KG1 (cell line): Measurements from ENCODE around the gene SERPINB7.

ENCODE experiments used
- DNase-seq: peaks from one replicate; lab custom pipeline; 2025; lab: John Stamatoyannopoulos, UW

Gene SERPINB7

GRCh38 chr18:63787673-63788072 lies 12.5 kb downstream of the SERPINB7 start:
- no peak for DNase-seq

GRCh38 chr18:63788447-63789096 lies 13.4 kb downstream of the SERPINB7 start:
- peak; percentile 37 for DNase-seq

- DNase-seq, result no peak
Measured at GRCh38 chr18:63789327-63789726, 14.1 kb downstream of the SERPINB7 start.

GRCh38 chr18:63795606-63796005 lies 20.4 kb downstream of the SERPINB7 start:
- no peak for DNase-seq

- no peak for DNase-seq
Measured at GRCh38 chr18:63799189-63799588, 24.0 kb downstream of the SERPINB7 start.

GRCh38 chr18:63801343-63801742 lies 26.1 kb downstream of the SERPINB7 start:
- DNase-seq, result no peak

- no peak for DNase-seq
Measured at GRCh38 chr18:63808125-63808524, 32.9 kb downstream of the SERPINB7 start.

- no peak for DNase-seq
Measured at GRCh38 chr18:63817441-63818051, 42.3 kb downstream of the SERPINB7 start.

- no peak for DNase-seq
Measured at GRCh38 chr18:63818212-63818611, 43.0 kb downstream of the SERPINB7 start.

GRCh38 chr18:63819786-63820185 lies 44.6 kb downstream of the SERPINB7 start:
- no peak for DNase-seq

GRCh38 chr18:63820694-63821093 lies 45.5 kb downstream of the SERPINB7 start:
- no peak for DNase-seq

GRCh38 chr18:63823516-63824219 lies 48.5 kb downstream of the SERPINB7 start:
- DNase-seq, result no peak

- DNase-seq, result no peak
Measured at GRCh38 chr18:63824220-63824525, 49.0 kb downstream of the SERPINB7 start.

GRCh38 chr18:63828120-63828519 lies 52.9 kb downstream of the SERPINB7 start:
- no peak for DNase-seq

- no peak for DNase-seq
Measured at GRCh38 chr18:63828656-63829055, 53.4 kb downstream of the SERPINB7 start.

- no peak for DNase-seq
Measured at GRCh38 chr18:63829886-63830285, 54.7 kb downstream of the SERPINB7 start.

GRCh38 chr18:63831080-63831788 lies 56.0 kb downstream of the SERPINB7 start:
- DNase-seq, result peak; percentile 26

GRCh38 chr18:63832470-63832869 lies 57.3 kb downstream of the SERPINB7 start:
- no peak for DNase-seq

- no peak for DNase-seq
Measured at GRCh38 chr18:63834471-63835113, 59.4 kb downstream of the SERPINB7 start.

- DNase-seq, result no peak
Measured at GRCh38 chr18:63836456-63836855, 61.2 kb downstream of the SERPINB7 start.

GRCh38 chr18:63837590-63837989 lies 62.4 kb downstream of the SERPINB7 start:
- DNase-seq, result no peak

- DNase-seq, result no peak
Measured at GRCh38 chr18:63843008-63843407, 67.8 kb downstream of the SERPINB7 start.
